Measurements from ENCODE around the gene PKNOX2.

The PKNOX2 gene

DNA sequence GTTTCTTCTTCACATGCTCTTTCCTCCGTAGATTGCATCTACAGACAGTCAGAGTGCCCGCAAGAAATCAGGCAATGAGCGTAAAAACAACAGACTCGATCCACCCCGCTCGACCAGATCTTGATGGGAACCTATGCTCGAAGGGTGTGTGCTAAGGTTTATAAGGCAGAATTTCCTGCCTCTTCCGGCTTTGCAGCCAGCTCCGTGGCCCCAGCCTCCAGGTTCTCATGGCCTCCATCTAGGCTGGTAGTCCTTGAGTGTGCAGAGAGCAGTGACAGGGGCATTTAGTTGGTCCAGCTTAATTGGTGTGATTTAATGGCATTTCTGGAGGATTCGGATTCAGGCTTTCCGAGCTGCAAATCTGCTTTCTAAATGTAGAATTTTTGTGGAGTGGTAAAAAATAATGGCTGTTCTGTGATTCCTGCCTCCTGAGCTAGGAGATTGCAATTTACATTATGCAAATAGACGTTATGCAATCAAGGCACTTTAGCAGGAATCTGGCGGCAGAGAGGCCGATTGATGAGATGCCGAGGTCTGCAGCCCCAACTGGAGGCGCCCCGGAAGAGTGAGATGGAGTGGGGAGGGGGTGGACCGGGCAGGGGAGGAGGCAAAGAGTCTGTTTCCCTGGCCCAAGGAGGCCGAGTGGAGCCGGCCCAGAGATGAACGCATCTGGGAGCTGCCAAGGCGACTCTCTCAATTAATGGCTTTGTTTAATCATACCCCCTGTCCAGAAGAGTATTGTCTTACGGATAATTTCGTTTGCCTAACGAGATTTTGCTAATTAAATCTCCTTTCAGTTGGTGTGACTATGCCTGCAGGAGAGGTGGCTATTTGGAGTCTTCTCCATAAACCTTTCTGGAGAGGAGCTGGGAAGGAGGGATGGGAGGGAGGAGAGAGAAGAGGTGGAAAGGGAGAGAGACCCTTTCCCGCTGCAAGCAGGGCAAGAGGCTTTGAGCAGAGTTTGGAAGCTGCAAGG is 75.3 kb downstream of the PKNOX2 start:
- no peak for DNase-seq

DNA sequence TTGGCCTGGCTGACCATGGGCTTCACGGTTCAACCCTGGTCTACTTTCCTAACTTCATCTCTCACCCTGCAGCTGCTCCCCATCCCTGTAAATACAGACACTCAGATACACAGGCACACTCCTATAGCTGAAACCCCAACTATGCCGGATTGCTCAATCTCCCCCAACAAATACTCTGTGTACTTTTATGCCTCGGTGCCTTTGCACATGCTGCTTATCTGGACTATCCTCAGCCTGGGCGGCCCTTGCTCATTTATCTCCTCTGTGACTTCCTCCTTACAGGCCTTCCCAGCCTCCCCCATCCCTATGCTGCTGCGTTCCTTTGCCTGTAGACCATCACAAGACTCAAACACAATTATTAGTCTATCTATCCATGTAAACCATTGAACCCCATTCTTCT is 76.6 kb downstream of the PKNOX2 start:
- DNase-seq, result no peak

DNA sequence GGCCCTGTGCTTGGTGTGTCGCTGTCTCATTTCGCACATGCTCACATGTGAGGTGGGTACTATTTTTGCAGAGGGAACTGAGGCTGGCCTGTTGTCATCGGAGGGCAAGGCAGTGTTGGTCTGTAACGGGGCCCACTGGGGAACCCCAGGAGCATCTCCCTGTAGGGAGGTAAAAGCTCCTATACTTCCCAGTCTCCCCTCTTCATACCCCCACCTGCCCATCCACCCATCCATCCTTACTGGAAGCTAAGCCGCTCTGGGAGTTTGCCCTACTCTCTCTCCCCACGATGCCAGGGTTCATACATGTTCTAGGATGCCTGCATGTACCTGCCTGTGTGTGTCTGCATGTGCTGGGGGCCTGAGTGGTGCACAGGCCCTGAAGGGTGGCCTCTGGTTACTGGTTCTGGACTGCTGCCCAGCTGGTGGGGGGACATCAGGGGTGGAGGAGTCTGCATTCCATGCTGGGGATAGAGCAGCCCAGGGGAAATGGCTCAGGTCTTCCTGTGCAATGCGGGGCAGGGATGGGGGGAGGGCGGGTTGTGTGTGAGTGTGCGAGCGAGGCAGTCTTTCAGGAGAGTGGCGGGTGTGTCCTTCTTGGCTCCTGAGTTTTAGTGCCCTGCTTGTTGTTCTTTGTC is 77.7 kb downstream of the PKNOX2 start:
- no peak for DNase-seq

DNA sequence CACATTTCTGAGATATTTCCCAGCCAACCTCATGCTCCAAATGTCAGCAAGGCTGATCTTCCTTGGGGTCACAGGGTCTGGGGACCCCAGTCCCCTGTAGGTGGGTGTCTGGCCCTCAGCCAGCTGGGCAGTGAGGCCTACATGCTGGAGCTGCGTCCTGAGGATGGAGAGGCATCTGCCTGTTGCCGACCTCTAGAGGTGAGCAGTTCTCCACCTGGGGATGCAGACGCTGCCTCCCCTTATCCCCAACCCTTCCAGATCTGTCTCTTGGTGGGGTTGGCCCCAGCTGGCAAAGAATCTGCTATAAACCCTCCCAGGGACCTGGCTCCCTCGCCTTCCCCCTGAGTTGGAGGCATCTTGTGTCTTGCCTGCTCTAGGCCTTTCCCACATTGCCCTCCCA is 79.6 kb downstream of the PKNOX2 start:
- no peak for DNase-seq

DNA sequence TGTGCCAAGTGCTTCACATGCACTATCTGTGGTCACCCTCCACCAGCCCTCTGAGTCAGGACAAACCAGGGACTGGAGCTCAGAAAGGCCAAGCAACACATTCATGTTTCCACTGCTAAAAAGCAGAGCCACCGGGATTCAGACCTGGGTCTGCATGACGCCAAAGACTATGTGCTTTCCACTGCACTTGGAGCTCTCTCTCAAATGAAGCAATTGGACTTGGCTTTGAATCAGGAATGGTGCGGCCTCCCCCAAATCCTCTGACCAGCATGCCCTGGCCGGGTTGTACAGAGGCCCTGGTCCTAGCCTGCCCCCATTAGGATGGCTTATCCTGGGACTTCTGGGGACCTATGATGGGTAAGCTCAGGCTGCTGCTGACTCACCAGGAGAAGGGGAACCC is 80.7 kb downstream of the PKNOX2 start:
- DNase-seq, result no peak

DNA sequence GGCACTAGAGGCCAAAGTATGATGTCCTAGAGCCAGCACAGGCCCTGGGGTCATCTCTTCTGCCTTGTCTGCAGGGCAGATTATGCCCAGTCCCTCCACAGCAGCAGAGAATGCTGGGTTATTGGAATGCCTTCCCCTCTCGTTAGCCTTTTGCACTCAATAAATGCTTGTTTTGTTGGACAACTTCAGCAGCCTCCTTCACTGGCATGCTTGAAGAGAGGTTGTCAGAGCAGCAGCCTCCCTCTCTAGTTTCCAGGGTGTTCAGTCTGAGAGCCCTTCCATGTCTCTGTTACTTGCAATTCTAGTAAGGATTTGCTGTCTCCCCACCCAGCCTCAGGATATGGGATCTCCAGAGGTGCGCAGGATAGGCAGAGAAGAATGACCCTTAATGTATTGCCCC is 82.9 kb downstream of the PKNOX2 start:
- DNase-seq, result no peak

DNA sequence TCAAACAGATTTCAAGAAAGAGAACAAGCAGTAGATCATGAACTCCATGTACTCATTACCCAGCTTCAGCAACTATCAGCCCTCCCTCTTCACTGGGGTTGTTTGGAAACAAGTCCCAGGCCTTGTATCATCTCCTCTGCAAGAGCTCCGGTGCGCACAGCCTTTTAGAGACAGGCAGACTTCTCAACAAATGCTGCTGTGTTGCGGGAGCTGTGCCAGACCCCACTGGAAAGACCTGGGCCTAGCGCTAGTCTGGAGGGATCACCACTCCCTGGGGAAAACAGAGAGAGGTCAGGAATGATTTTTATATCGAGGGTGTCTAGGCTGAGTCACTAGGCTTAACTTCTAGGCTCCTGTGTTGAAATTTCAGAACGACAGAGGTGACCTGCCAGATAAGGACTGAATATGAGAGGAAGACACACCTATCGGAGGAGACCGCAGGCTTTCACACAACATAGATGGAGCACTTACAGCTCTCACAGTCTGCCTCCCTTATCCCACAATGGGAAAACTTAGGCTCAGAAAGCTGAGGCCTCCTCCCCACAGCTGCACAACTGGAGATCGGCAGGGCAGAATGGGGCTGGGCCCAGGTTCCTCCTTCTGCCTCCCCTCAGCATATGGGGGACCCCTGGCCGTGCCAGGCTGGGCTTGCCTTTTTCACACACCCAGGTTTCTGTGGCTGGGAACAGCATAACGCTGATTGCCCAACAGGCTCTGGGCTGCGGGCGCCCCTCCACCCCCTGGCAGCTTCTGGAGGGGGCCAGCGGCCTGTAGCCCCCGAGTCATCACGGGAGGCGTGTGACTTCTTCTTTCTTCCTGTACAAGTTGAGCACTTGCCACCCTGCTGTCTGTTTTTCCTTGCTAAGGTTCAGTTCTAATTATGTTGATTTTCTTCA is 86.0 kb downstream of the PKNOX2 start:
- no peak for DNase-seq

DNA sequence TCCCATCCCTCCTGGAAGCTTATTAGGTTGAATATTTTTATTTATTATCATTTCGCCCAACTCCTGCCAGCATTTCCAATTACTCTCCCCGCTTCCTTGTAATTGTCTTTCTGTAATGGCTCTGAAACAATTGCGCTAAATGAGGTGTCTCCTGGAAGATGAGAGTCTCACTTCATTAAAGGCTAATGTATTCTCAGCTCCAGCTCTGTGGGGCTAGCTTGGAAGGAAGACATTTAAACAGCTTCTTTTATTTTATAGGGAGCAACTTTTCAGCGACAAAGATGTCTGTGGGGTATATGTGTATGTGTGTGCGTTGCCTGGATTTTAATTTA is 86.6 kb downstream of the PKNOX2 start:
- no peak for DNase-seq

DNA sequence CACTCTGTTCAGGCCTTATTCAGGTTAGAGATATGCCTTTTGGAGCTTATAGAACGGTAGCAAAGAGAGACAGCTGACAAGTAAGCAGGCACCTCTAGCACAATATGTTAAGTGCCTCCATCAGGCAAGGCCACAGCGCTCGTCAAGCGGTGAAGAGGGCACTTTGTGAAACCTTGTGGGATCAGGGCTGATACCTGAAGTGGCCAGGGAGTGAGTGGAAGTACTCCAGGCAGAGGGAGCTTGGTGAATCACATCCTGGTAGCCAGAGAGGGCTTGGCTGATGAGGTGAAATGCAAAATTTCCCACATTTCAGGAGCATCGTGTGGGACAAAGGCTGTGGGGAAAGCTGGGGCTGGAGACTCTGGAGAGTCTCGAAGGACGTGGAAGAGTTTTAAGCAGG is 87.4 kb downstream of the PKNOX2 start:
- no peak for DNase-seq

DNA sequence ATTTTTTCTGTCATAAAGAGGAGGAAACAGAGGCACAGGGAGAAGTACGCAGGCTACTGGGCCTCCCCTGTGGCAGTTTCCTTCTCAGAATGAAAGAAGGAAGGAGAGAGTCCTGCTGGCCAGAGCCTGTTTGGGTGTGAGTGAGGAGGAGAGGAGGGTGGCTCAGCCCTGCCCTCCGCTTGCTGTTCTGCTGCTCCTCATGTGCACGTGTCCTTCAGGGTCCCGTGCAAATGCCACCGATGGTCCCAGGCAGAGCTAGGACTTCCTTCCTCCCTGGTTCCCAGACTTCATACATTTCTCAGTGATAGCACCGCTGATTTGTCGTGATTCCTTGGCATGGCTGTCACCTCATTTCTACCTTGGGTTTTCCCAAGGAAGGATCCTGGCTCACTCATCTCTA is 88.7 kb downstream of the PKNOX2 start:
- DNase-seq, result no peak

DNA sequence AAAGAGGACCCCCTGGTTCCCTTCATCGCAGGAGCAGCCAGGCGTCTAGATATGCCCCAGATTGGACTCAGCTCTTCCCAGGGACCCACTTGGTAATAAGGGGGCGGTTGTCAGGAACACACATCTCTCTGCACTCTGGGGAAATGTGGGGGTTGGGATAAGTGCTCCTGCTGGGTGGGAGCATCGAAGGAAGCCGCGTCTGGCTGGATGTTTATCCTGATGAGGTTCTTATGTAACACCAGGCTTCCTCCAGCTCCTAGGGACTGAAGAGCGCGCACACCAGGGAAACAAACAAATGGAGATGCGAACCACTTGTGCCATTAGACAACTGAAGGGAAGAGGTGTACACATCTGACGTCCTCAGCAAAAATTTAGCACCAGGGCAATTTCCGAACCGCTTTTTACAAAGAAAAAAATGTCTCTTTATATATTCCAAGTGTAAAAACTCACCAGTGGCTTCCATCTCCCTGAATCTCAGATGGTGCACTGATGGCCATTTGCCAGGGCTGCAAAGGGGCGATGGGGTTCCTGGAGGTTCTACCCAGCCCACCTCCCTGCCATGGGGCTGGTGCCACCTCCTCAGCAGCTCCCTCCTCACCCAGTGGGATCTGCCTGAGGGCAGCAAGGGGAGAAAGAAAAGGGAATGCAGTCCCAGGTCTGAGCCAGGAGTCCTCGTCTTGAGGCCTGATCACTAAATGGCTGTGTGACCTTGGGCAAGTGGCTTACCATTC is 89.4 kb downstream of the PKNOX2 start:
- DNase-seq, result no peak

DNA sequence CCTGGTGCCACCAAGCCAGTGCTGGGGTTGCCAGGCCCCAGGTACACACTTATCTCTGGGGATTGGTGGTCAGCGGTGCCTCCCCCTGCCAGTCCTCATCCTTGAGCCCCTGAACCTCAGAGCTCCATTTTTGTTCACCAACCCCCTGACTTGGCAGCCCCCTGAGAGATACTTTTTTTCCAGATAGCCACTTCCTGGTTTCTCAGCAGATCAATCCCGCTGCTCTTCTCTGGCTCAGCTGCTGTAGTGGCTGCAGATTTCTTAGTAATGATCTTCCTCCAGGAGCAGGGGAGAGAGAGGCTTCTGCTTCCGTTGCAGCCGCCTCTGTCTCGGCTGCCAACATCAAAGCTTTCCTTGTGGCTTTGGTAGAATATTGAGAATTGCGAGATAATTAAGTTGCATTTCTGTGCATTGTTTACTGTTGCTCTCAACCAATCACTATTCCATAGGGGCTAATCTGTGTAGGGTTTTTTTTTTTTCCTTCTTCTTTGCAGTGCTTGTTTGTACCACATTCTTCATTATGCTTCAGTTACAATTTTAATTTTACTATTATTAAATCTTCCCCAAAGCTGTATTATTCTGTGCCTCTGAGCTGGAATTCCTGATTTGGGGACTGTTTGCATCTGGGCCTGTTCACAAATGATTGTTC is 92.1 kb downstream of the PKNOX2 start:
- no peak for DNase-seq

DNA sequence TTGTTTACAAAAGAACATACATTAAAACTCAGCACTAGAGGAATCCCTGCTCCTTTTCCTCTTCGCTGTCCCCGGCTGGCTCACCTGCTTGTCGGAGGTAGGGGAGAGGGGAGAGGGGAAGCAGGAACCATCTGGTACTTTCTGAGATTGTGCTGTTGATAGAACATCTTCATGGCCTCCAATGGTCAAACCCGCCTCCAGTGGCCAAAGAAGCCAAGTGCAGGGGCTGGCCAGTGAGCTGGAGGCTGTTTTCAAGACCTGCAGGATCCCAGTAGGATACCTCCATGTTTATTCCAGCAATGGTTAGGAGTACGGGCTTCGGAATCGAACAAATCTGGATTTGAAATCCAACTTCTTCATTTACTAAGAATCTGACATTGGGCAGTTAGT is 92.6 kb downstream of the PKNOX2 start:
- DNase-seq, result no peak

DNA sequence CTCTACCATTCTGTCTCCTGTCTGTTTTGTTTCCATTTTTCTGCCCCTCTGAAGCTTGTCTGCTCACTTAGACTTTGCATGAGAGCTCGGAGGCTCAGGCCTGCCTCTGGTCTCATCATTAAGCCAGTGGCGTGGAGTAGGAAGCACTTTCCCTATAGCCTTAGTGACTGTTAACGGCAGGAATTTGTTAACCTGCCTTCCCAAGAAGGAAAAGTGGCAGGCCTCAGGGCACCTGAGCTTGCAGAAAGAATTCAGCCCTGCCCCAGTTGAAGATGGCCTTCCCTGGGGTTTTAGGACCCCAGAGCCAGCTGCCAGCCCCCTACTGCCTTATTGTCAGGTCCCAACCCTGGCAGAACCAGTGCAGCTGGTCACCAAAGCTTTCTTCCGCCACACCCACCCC is 93.2 kb downstream of the PKNOX2 start:
- DNase-seq, result no peak

DNA sequence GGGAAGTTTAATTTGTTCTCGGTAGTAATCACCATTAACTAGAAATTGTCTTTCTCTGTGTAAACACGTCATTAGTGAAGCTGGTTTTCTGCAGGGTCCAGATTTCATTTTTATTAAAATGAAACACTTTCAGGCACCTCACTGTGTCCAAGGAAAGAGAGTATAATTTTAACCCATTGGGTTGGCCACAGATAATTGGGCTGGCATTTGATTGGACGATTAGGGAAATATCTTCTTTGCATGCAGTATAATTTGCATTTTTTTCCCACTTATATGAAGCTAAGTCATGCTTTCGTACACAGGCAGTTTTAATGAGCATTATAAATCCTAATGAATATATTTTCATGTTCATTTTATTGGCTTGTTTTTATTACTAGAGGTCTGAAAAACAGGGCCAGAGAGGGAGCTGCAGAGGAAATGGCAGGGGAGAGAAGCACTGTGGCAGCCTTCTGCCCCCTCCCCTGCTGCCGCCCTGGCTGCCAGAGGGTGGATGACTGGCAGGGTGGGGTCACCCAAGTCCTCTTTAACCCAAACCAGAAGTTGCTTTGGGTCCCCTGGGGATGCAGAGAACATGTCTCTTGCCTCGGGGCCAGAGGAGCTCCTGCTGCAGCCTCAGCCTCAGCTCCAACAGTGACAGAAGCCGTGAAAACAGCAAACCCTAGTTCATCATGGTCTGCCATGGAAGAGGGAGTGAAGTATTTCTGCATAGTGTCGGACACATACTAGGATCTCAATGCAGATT is 93.9 kb downstream of the PKNOX2 start:
- no peak for DNase-seq

DNA sequence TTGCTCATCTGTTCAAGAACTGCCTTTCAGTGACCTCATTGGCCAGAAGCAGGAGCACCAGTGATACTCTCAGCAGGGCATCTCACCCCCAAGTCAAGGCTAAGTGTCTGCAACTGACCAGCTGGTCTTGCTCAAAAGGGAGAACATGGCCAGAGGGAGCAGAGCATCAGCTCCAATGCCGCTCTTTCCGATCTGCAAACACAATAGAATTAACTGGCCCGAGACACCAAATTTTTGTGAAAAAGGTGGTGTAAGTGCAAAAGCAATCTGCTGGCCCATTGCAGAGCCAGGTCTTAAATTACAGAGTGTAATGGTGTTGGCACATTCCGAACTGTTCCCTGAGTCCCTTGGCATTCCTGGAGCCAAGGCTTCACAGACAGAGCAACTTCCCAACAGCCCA is 97.0 kb downstream of the PKNOX2 start:
- no peak for DNase-seq

DNA sequence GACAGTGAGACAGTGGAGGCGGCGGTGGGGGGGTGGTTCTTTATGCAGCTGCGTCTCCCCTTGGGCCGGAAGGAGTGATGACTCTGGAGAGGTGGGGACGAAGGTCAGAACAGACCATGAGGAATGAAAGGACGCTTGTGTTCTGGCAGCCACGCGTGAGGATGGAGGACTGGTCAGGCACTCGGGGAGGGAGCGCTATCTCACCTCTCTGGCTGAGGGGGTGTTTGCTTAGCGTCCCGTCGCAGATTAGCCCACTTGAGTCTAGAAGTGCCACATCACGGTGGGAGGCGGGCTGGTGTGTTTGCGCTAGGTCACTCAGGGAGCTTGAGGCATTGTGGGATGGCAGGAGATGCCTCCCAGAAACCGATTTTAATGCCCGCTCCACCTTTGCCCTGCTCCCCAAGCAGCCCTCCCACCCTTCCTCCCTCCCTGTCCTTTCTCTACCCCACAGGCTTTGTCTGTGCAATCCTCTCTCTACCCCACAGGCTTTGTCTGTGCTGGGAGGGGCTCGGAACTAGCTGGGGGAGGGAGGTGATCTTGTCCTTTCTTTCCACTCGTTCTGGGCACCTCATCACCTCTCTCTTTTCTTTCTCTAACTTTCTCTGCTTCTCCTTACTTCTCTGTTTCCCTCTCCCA is 97.8 kb downstream of the PKNOX2 start:
- no peak for DNase-seq

DNA sequence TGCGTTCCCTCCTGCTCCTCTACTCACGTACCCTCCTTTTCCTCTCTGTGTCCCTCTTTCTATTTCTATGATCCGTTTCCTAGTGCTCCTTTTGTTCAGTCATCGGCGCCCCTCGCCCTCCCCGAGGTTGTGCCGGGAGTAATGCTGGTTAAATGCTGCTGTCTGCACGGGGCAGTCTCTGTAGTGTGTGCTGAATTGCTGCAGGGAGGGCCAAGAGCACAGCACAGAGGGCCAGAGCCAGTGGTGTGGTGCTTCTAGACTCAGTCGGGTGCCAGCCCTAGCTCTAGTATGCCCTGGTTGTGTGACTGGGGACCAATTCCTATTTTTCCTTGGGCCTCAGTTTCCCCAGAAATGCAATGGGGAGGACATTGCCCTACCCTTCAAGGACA is 98.3 kb downstream of the PKNOX2 start:
- DNase-seq, result no peak

DNA sequence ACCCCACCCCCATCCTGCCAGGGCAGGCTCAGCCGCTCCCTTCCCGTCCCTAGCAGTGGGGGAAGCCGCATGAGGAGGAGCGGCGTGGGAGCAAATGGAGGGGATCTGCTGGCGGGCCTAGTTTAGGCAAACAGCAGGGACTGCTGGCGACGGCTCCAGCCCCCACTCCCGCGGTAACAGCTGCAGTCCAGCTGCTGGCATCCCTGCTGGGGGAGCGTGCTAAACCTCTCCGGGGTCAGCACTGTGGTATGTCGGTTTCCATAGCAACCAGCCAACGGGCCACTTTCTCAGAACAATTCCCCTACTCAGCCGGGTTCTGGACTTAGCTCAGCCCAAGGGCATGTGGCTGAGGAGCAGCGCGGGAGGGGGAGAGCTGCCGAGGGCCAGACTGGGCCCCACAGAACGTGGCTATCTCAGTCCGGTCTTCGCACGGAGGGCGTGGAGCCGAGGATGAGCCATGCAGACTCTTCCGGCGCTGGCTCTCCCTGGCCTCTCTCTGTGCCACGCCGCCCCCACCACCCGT is 98.8 kb downstream of the PKNOX2 start:
- no peak for DNase-seq

DNA sequence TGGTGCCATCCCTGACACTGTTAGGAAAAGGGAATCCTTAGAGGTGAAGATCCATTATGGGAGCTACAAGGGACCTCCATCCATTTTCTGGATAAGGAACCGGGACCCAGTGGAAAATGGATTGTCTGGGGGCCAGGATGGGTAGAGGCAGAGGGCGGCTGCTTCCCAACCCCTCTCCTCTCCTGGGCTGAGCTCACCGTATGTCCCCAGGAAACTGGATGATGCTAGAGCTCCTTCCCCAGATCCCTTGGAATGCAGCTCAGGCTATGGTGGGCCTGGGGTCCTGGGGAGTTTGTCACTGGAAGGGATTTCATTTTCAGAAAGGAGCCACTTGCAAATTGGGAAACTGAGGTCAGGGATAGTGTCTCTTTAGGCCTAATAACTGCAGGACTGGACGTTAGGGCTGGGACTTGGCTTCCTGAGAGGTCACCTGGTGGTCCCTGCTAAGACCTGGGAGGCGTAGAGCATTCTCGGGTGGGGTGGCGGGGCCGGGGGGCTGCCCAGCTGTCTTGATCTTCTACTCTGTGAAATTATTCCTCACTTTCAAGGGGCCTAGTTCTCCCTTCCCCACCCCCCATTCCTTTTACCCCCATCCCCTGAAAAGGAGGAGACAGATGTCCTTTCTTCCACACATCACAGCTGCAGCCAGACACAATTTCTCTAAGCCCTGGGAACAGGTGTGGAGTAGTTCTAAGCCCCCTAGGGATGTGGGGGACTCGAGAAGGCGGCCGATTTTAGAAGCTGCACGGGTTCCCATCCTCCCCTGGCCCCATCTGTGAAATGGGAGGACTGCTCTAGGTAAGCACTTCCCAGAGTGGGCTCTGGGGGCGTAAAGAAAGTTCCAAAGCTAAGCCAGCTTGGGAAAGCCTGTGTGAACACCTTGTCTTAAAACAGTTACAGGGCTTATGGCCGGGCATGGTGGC is 99.8 kb downstream of the PKNOX2 start:
- DNase-seq, result no peak
